ENCODE data around the gene RASGEF1C. TPM values are rescaled to one million over a fixed set of nuclear protein-coding genes. Genes with fewer than 3 reads are reported as not detected.

RASGEF1C gene
- total and polyA plus RNA-seq, 4 donors, result 0.09 to 0.10 TPM; not detected in 2

DNA sequence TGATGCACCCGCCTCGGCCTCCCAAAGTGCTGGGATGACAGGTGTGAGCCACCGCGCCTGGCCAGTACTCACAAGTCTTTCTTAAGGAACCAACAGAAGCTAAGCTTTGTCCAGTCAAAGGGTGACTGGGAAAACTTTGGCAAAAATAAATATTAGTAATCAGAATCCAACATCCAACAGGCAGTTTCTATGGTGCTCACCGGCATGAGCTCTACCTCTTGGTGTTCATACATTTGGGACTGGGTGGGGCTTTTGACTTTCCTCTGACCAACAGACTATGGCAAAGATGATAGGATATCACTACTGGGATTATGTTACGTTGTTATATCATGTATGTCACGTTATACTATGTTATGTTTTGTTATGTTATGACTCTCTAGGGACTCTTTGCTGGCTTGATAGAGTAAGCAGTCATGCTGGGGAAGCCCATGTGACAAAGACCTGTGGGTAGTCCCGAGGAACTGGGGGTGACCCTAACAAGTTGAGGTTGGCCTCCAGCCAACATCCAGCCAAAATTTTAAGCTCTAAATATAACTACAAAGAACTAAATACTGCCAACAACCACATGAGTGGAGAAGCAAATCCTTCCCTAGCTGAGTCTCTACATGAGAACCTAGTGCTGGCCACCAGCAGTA is 6.0 kb downstream of the RASGEF1C start:
- peaks cover 0 to 4% (median 0%) of the 10 kb centered on the region in 4 donors for H3K27me3 ChIP-seq (ENCODE audit: control insufficient read depth in 4 of 4, insufficient read depth in 4 of 4, low read length in 3 of 4)
- H3K9me3 ChIP-seq (ENCODE audit: control insufficient read depth in 4 of 4, low read length in 3 of 4), result peaks cover 0 to 2% (median 0%) of the 10 kb centered on the region in 4 donors
- H3K9ac ChIP-seq (ENCODE audit: low read depth in 1 of 2, low read length in 2 of 2), result no peak overlapping the region
- TF ChIP-seq RAD21 (IDR thresholded peaks at IDR 0.05), result no peak
- no peak for TF ChIP-seq NR2F2 (IDR thresholded peaks at IDR 0.05)
- no peak for TF ChIP-seq HNF4G (IDR thresholded peaks at IDR 0.05)
- TF ChIP-seq REST (IDR thresholded peaks at IDR 0.05), result no peak
- TF ChIP-seq MAX (IDR thresholded peaks at IDR 0.05), result no peak
- no peak for TF ChIP-seq FOXA1 (IDR thresholded peaks at IDR 0.05)
- TF ChIP-seq JUND (IDR thresholded peaks at IDR 0.05), result no peak
- TF ChIP-seq TAF1 (conservative IDR thresholded peaks at IDR 0.05), result no peak
- TF ChIP-seq HNF4A (conservative IDR thresholded peaks at IDR 0.05), result no peak
- no peak for TF ChIP-seq GABPA (IDR thresholded peaks at IDR 0.05 in 1 of 2, conservative IDR thresholded peaks at IDR 0.05 in 1 of 2)
- no peak for TF ChIP-seq CTCF (IDR thresholded peaks at IDR 0.05; ENCODE audit: low read depth, low read length, missing input control)
- TF ChIP-seq ZBTB33 (IDR thresholded peaks at IDR 0.05), result no peak
- TF ChIP-seq RXRA (IDR thresholded peaks at IDR 0.05), result no peak
- no peak for TF ChIP-seq EGR1 (IDR thresholded peaks at IDR 0.05; ENCODE audit: low read depth in 2 of 2)
- no peak for TF ChIP-seq FOXA2 (IDR thresholded peaks at IDR 0.05)
- no peak for TF ChIP-seq SP1 (IDR thresholded peaks at IDR 0.05)
- no peak for TF ChIP-seq ATF3 (IDR thresholded peaks at IDR 0.05)
- no peaks in the 10 kb centered on the region for H3K36me3 ChIP-seq (ENCODE audit: control insufficient read depth in 4 of 4, insufficient read depth in 3 of 4, low read depth in 1 of 4, low read length in 3 of 4)
- 89% methylated on average over 8 of the region's 8 CpGs for whole genome bisulfite sequencing
- H3K27ac ChIP-seq (ENCODE audit: low read depth in 1 of 2, low read length in 2 of 2), result no peak overlapping the region
- no peak for DNase-seq (ENCODE audit: low spot score)
- H3K4me1 ChIP-seq (ENCODE audit: control insufficient read depth in 4 of 4, insufficient read depth in 4 of 4, low read length in 3 of 4), result no peaks in the 10 kb centered on the region
- no peak overlapping the region for H3K4me3 ChIP-seq (ENCODE audit: low read depth in 1 of 3, low read length in 3 of 3)

Data from liver (tissue), 9 donors.